Measurements from ENCODE around the gene DNAH2. TPM values are rescaled to one million over a fixed set of nuclear protein-coding genes. Genes with fewer than 3 reads are reported as not detected.

Gene DNAH2
- total RNA-seq, 1 experiment from 2014 or later, result 0.13 TPM

- DNase-seq (ENCODE audit: low read depth, low spot score) (no peak), ATAC-seq (no peak)
- no peaks in the 10 kb centered on the region for H3K4me1 ChIP-seq (ENCODE audit: control insufficient read depth, insufficient read depth, low read length)
- no peaks in the 10 kb centered on the region for H3K36me3 ChIP-seq (ENCODE audit: control insufficient read depth, insufficient read depth, low read length)
- intact Hi-C loops (cut with micrococcal nuclease; ENCODE audit: unreplicated experiment), result no loop called here
- no peaks in the 10 kb centered on the region for H3K27me3 ChIP-seq (ENCODE audit: control insufficient read depth, insufficient read depth, low read length)
- no peak overlapping the region for H3K27ac ChIP-seq (ENCODE audit: low read length)
- TF ChIP-seq TCF7L2 (IDR thresholded peaks at IDR 0.05; ENCODE audit: low read depth, low read length) (no peak), CTCF (IDR thresholded peaks at IDR 0.05) (peak; percentile 47; the same call in 1 of the 2 replicates), SIN3A (IDR thresholded peaks at IDR 0.05; ENCODE audit: borderline replicate concordance, insufficient read depth, low read depth, low read length) (no peak), POLR2AphosphoS5 (IDR thresholded peaks at IDR 0.05; ENCODE audit: low read depth, low read length) (no peak)
- TF ChIP-seq, protein P1, sequence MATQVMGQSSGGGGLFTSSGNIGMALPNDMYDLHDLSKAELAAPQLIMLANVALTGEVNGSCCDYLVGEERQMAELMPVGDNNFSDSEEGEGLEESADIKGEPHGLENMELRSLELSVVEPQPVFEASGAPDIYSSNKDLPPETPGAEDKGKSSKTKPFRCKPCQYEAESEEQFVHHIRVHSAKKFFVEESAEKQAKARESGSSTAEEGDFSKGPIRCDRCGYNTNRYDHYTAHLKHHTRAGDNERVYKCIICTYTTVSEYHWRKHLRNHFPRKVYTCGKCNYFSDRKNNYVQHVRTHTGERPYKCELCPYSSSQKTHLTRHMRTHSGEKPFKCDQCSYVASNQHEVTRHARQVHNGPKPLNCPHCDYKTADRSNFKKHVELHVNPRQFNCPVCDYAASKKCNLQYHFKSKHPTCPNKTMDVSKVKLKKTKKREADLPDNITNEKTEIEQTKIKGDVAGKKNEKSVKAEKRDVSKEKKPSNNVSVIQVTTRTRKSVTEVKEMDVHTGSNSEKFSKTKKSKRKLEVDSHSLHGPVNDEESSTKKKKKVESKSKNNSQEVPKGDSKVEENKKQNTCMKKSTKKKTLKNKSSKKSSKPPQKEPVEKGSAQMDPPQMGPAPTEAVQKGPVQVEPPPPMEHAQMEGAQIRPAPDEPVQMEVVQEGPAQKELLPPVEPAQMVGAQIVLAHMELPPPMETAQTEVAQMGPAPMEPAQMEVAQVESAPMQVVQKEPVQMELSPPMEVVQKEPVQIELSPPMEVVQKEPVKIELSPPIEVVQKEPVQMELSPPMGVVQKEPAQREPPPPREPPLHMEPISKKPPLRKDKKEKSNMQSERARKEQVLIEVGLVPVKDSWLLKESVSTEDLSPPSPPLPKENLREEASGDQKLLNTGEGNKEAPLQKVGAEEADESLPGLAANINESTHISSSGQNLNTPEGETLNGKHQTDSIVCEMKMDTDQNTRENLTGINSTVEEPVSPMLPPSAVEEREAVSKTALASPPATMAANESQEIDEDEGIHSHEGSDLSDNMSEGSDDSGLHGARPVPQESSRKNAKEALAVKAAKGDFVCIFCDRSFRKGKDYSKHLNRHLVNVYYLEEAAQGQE (IDR thresholded peaks at IDR 0.05; ENCODE audit: insufficient read depth in 1 of 2, low read depth in 2 of 2, low read length in 1 of 2), result no peak
- POLR2A ChIA-PET, result interaction anchor here (0.6 kb wide), 1 partner anchor 53 kb away, joined by 7 read pairs; no protein-coding TSS in a partner anchor
- CTCF ChIA-PET, result interaction anchor here (0.6 to 1.0 kb wide), 2 partner anchors 42 to 82 kb away, joined by 3 to 5 read pairs; no protein-coding TSS in a partner anchor
- H3K4me3 ChIP-seq (ENCODE audit: low read depth in 2 of 2, low read length in 2 of 2), result no peak overlapping the region
- BruUV-seq (replicated peaks), result no TSS peak
- in situ Hi-C loops (cut with HindIII; ENCODE audit: low pct_unique_long_range_greater_than_20kb, low sequenced_read_pairs), result no loop called here
- no peaks in the 10 kb centered on the region for H3K9me3 ChIP-seq (ENCODE audit: control insufficient read depth, insufficient read depth, low read depth, low read length)
These were observed 107.9 kb downstream of the DNAH2 start for GRCh38 chr17:7825206-7825990.

- no peak for ATAC-seq
- intact Hi-C loops (cut with micrococcal nuclease; ENCODE audit: unreplicated experiment), result no loop called here
- no TSS peak for BruUV-seq (replicated peaks)
- ChIA-PET CTCF (no interaction called here), POLR2A (interaction anchor here (1.2 kb wide), 1 partner anchor 14 kb away, joined by 4 read pairs; no protein-coding TSS in a partner anchor)
- no peak for TF ChIP-seq TCF7L2 (IDR thresholded peaks at IDR 0.05; ENCODE audit: low read depth, low read length)
- TF ChIP-seq, protein P1 (IDR thresholded peaks at IDR 0.05; ENCODE audit: insufficient read depth in 1 of 2, low read depth in 2 of 2, low read length in 1 of 2), result no peak
- TF ChIP-seq POLR2AphosphoS5 (IDR thresholded peaks at IDR 0.05; ENCODE audit: low read depth, low read length), result no peak
- no peak for TF ChIP-seq CTCF (IDR thresholded peaks at IDR 0.05)
- H3K36me3 ChIP-seq (ENCODE audit: control insufficient read depth, insufficient read depth, low read length), result no peaks in the 10 kb centered on the region; the same call in 1 of the 2 replicates
- H3K4me3 ChIP-seq (ENCODE audit: low read depth in 2 of 2, low read length in 2 of 2), result no peak overlapping the region
- H3K9me3 ChIP-seq (ENCODE audit: control insufficient read depth, insufficient read depth, low read depth, low read length), result no peaks in the 10 kb centered on the region
- H3K27me3 ChIP-seq (ENCODE audit: control insufficient read depth, insufficient read depth, low read length), result no peaks in the 10 kb centered on the region
- no peak for DNase-seq (ENCODE audit: low read depth, low spot score)
- H3K4me1 ChIP-seq (ENCODE audit: control insufficient read depth, insufficient read depth, low read length), result peaks cover 3% of the 10 kb centered on the region; the same call in 1 of the 2 replicates
- in situ Hi-C loops (cut with HindIII; ENCODE audit: low pct_unique_long_range_greater_than_20kb, low sequenced_read_pairs), result no loop called here
- H3K27ac ChIP-seq (ENCODE audit: low read length), result no peak overlapping the region
These were observed 113.1 kb downstream of the DNAH2 start for GRCh38 chr17:7830616-7831015.
